ENCODE measurements around the gene SHISAL1. TPM values are rescaled to one million over a fixed set of nuclear protein-coding genes. Genes with fewer than 3 reads are reported as not detected.

SHISAL1 gene
- total RNA-seq, 3 donors from 2014 or later: 0.32 to 1.2 (median 0.33) TPM

DNA sequence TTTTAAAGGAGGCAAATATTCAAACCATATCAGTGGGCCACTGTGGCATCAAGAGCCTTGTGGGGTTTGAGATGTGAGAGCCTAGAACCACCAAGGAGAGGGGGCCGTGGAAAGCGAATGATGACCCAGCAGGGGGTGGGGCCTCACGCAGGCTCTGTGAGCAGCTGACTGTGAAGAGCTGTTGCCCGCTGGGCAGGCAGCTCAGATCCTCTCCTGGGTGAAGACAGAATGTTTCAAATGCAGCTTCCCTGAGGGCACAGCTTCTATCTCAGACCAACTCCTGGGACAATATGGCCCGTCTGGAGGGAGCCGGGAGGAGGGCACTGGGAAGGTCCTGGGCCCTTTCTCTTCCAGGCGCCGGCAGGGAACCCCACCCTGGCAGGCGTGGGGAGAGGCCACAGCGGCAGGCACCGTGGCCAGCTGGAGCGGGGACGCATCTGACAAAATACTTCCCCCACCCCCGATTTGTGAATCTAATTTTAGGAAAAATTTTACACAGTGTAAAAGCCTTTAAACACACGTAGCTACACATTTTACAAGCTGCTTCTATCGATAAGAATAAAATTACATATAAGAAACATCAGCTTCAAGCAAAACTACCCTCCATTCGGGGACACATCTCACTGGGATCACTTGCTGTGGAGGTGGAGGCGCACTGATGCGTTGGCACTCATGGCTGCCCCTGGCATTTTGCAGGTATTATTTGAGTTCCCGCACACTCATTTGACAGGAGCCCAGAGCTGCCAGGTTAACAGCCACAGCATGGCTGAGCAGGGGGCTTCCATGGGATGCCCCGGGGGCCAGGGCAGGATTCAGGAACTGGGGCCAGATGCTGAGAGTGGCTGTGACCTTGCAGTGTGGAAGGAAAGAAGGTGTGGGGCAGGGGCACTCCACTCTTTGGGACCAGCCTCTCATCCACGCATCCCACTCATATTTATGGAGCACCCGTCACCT, 91.7 kb downstream of the SHISAL1 start:
- no peak for DNase-seq (ENCODE audit: low spot score in 2 of 2)
- H3K27ac ChIP-seq: no peak overlapping the region
- TF ChIP-seq, protein P1, sequence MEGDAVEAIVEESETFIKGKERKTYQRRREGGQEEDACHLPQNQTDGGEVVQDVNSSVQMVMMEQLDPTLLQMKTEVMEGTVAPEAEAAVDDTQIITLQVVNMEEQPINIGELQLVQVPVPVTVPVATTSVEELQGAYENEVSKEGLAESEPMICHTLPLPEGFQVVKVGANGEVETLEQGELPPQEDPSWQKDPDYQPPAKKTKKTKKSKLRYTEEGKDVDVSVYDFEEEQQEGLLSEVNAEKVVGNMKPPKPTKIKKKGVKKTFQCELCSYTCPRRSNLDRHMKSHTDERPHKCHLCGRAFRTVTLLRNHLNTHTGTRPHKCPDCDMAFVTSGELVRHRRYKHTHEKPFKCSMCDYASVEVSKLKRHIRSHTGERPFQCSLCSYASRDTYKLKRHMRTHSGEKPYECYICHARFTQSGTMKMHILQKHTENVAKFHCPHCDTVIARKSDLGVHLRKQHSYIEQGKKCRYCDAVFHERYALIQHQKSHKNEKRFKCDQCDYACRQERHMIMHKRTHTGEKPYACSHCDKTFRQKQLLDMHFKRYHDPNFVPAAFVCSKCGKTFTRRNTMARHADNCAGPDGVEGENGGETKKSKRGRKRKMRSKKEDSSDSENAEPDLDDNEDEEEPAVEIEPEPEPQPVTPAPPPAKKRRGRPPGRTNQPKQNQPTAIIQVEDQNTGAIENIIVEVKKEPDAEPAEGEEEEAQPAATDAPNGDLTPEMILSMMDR (IDR thresholded peaks at IDR 0.05): no peak
- TF ChIP-seq POLR2A (IDR thresholded peaks at IDR 0.05): no peak
- no peak for TF ChIP-seq POLR2AphosphoS5 (IDR thresholded peaks at IDR 0.05)
- H3K27me3 ChIP-seq: peaks cover 0 to 25% of the 10 kb centered on the region in 2 donors
- intact Hi-C loops (cut with DNase I; ENCODE audit: low total_unique reads): no loop called here
- peaks cover under 1 to 6% of the 10 kb centered on the region in 2 donors for H3K9me3 ChIP-seq
- no peaks in the 10 kb centered on the region for H3K36me3 ChIP-seq
- H3K4me3 ChIP-seq: no peak overlapping the region
- H3K4me1 ChIP-seq: no peaks in the 10 kb centered on the region

DNA sequence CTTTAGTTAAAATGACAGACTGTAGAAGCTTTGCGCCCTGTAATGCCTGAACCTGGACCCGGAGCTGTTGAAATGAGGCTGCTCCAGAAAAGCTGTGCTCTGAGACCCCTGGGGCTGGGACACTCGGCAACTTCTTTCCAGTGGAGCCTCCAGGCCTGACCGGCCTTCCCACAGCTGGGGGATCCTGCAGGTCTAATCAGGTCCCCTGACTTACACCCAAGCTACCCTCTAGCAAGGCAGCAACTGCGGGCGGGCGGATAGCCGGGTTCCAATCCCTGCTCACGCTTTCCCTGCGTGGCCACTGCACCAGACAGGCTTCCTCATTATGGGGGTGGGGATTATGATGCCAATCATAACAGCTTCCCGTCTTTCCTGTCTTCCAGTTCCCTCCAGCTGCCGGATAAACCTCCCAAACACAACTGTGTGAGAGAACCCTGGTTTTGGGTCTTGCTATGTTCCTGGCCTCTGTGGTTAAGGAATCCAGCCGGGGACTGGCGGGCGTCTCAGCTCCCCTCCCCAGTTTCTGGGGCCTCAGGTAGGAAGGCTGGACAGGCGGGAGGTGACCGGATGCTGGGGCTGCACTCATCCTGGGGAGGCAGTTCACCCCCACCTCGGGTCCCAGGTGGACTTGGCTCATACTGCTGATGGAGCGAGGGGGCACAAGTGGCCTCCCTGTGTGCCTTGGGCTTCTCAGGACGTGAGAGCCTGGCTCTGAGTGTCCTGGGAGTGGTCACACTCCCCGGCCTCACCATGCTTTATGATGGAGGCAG, 93.5 kb downstream of the SHISAL1 start:
- no peak for TF ChIP-seq POLR2A (IDR thresholded peaks at IDR 0.05)
- no peak for TF ChIP-seq POLR2AphosphoS5 (IDR thresholded peaks at IDR 0.05)
- TF ChIP-seq, protein P1 (IDR thresholded peaks at IDR 0.05): no peak

DNA sequence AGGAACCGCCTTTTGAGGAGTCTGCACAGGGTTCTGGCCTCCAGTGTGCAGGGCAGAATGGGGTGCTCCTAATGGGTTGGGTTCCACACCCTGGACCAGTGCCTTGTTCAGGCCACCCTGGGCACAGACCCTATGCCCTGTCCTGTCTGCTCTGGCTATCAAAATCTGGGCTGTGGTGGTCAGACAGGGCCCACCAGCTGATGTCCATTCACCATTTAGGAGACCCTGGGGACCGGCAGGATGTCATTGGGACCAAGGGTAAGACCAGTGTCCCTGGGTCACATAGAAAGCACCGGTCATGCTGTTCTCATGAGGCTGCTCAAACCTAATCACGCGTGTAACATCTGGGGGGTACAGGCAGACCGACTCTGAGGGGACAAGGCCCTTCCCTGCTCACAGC, 94.7 kb downstream of the SHISAL1 start:
- intact Hi-C loops (cut with DNase I; ENCODE audit: low total_unique reads): no loop called here
- no peaks in the 10 kb centered on the region for H3K4me1 ChIP-seq
- TF ChIP-seq POLR2AphosphoS5 (IDR thresholded peaks at IDR 0.05) (no peak), POLR2A (IDR thresholded peaks at IDR 0.05) (no peak)
- TF ChIP-seq, protein P1 (IDR thresholded peaks at IDR 0.05): no peak
- H3K27ac ChIP-seq: no peak overlapping the region
- peaks cover 14 to 21% of the 10 kb centered on the region in 2 donors for H3K9me3 ChIP-seq
- no peak overlapping the region for H3K4me3 ChIP-seq
- H3K27me3 ChIP-seq: peaks cover 0 to 7% of the 10 kb centered on the region in 2 donors
- no peaks in the 10 kb centered on the region for H3K36me3 ChIP-seq
- peak in 1 of 2 donors; percentile 7 for DNase-seq (ENCODE audit: low spot score in 2 of 2)

More for the DNA sequence above, 93.5 kb downstream of the SHISAL1 start:
- intact Hi-C loops (cut with DNase I; ENCODE audit: low total_unique reads): no loop called here
- DNase-seq (ENCODE audit: low spot score in 2 of 2): peak in 1 of 2 donors; percentile 9
- Histone ChIP-seq H3K27me3 (peaks cover 0 to 14% of the 10 kb centered on the region in 2 donors), H3K27ac (no peak overlapping the region), H3K36me3 (no peaks in the 10 kb centered on the region), H3K9me3 (peaks cover 14 to 21% of the 10 kb centered on the region in 2 donors), H3K4me1 (no peaks in the 10 kb centered on the region), H3K4me3 (no peak overlapping the region)

DNA sequence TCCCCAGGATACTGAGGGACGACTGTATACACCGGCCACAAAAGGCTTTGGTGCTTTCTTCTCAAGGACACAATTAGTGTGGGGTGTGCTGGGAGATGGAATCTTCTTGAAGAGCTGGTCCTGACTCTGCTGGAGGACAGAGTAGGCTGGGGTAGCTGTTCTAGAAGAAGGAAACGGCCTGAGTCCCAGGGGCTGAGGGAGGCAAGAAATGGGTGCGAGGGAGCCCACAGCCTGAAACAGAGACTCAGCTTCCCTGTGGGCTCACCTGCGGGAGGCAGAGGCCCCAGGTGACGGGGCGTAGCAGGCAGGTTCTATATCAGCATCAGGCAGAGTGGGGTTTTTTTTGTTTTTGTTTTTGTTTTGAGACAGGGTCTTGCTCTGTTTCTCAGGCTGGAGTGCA, 95.4 kb downstream of the SHISAL1 start:
- DNase-seq (ENCODE audit: low spot score in 2 of 2): no peak
- H3K9me3 ChIP-seq: peaks cover 14 to 21% of the 10 kb centered on the region in 2 donors
- H3K4me1 ChIP-seq: no peaks in the 10 kb centered on the region
- no peak overlapping the region for H3K27ac ChIP-seq
- intact Hi-C loops (cut with DNase I; ENCODE audit: low total_unique reads): no loop called here
- H3K4me3 ChIP-seq: no peak overlapping the region
- no peak for TF ChIP-seq POLR2A (IDR thresholded peaks at IDR 0.05)
- H3K36me3 ChIP-seq: no peaks in the 10 kb centered on the region
- peaks cover 0 to 7% of the 10 kb centered on the region in 2 donors for H3K27me3 ChIP-seq

DNA sequence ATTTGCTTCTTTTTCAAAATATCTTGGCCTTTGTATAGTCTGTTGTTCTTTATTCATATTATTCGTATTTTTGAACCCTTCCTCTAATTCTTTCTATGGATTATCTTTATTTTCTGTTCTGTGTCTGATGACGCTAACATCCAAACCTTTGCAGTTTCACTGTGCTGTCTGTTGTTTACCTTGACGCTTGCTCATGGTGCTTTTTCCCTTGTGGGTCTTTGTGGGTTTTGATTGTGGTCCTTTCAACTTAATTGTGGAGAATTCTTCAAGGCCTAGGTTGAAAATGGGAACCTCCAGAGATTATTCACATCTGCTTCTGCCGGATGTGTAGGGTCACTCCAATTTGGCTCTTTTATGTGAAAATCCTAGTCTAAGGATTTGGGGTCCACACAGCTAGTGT, 97.5 kb downstream of the SHISAL1 start:
- H3K4me3 ChIP-seq: no peak overlapping the region
- no peak for TF ChIP-seq POLR2A (IDR thresholded peaks at IDR 0.05)
- TF ChIP-seq, protein P1 (IDR thresholded peaks at IDR 0.05): no peak
- no peak overlapping the region for H3K27ac ChIP-seq
- no peaks in the 10 kb centered on the region for H3K4me1 ChIP-seq
- H3K27me3 ChIP-seq: no peaks in the 10 kb centered on the region
- H3K9me3 ChIP-seq: peaks cover 14 to 16% of the 10 kb centered on the region in 2 donors
- intact Hi-C loops (cut with DNase I; ENCODE audit: low total_unique reads): no loop called here
- H3K36me3 ChIP-seq: no peaks in the 10 kb centered on the region
- no peak for DNase-seq (ENCODE audit: low spot score in 2 of 2)
